ENCODE data around the gene MMP3.

Gene MMP3

GRCh38 chr11:102799681-102800340, 43.6 kb downstream of the MMP3 start:
- H3K27ac ChIP-seq (ENCODE audit: extremely low read depth, low read depth, low read length) = no peak overlapping the region
- TF ChIP-seq TRIM28 (IDR thresholded peaks at IDR 0.05; ENCODE audit: borderline replicate concordance, low read length) = no peak
- H3K4me3 ChIP-seq (ENCODE audit: low read depth, low read length) = no peak overlapping the region
- ChIA-PET CTCF (no interaction called here), POLR2A (no interaction called here)
- no peaks in the 10 kb centered on the region for H3K9me3 ChIP-seq (ENCODE audit: control insufficient read depth, insufficient read depth, low read depth, low read length)
- H3K36me3 ChIP-seq (ENCODE audit: control insufficient read depth in 2 of 2, insufficient read depth in 1 of 2, low read length in 2 of 2) = no peaks in the 10 kb centered on the region
- no peaks in the 10 kb centered on the region for H3K4me1 ChIP-seq (ENCODE audit: control insufficient read depth, insufficient read depth, low read length)

GRCh38 chr11:102798012-102798746, 45.2 kb downstream of the MMP3 start, which contains the start of gene MMP1:
Gene MMP1 (minus strand): TSS chr11:102798160. CDS start chr11:102798092, 68 bp downstream.
- ChIA-PET POLR2A (no interaction called here), CTCF (interaction anchor here (1.0 kb wide), 1 partner anchor 13 kb away, joined by 3 read pairs; no protein-coding TSS in a partner anchor)
- H3K36me3 ChIP-seq (ENCODE audit: control insufficient read depth in 2 of 2, insufficient read depth in 1 of 2, low read length in 2 of 2) = no peaks in the 10 kb centered on the region
- no peaks in the 10 kb centered on the region for H3K9me3 ChIP-seq (ENCODE audit: control insufficient read depth, insufficient read depth, low read depth, low read length)
- no peak within 1 kb of the TSS for H3K27ac ChIP-seq (ENCODE audit: extremely low read depth, low read depth, low read length)
- no peak for TF ChIP-seq EGR2 (tag by site-specific recombination; IDR thresholded peaks at IDR 0.05; ENCODE audit: low read depth)
- TF ChIP-seq ZFP3 (tag by site-specific recombination; IDR thresholded peaks at IDR 0.05; ENCODE audit: low read depth) = no peak
- no peak for TF ChIP-seq ZNF645 (tag by site-specific recombination; IDR thresholded peaks at IDR 0.05)
- TF ChIP-seq ZNF501 (tag by site-specific recombination; IDR thresholded peaks at IDR 0.05) = no peak
- TF ChIP-seq ZNF266 (tag by site-specific recombination; IDR thresholded peaks at IDR 0.05; ENCODE audit: low read depth) = no peak
- TF ChIP-seq ZNF521 (tag by site-specific recombination; IDR thresholded peaks at IDR 0.05) = no peak
- TF ChIP-seq CTCF (tag by site-specific recombination; IDR thresholded peaks at IDR 0.05) = no peak
- TF ChIP-seq ZBTB21 (tag by site-specific recombination; IDR thresholded peaks at IDR 0.05) = no peak
- TF ChIP-seq ZNF558 (tag by site-specific recombination; IDR thresholded peaks at IDR 0.05) = no peak
- no peak for TF ChIP-seq ZNF157 (tag by site-specific recombination; IDR thresholded peaks at IDR 0.05)
- TF ChIP-seq PATZ1 (tag by site-specific recombination; IDR thresholded peaks at IDR 0.05) = no peak
- no peak for TF ChIP-seq HOXC10 (CRISPR knock-in tag; IDR thresholded peaks at IDR 0.05)
- TF ChIP-seq ZNF174 (tag by site-specific recombination; IDR thresholded peaks at IDR 0.05) = no peak
- TF ChIP-seq ZNF366 (tag by site-specific recombination; conservative IDR thresholded peaks at IDR 0.05) = no peak
- no peak for TF ChIP-seq BCL6B (tag by site-specific recombination; IDR thresholded peaks at IDR 0.05)
- TF ChIP-seq ZNF555 (tag by site-specific recombination; conservative IDR thresholded peaks at IDR 0.05) = no peak
- no peak for TF ChIP-seq SP2 (tag by site-specific recombination; IDR thresholded peaks at IDR 0.05)
- TF ChIP-seq ZNF791 (tag by site-specific recombination; IDR thresholded peaks at IDR 0.05) = no peak
- TF ChIP-seq ZNF362 (tag by site-specific recombination; IDR thresholded peaks at IDR 0.05) = no peak
- no peak for TF ChIP-seq ZNF132 (tag by site-specific recombination; IDR thresholded peaks at IDR 0.05; ENCODE audit: borderline replicate concordance)
- H3K4me1 ChIP-seq (ENCODE audit: control insufficient read depth, insufficient read depth, low read length) = no peaks in the 10 kb centered on the region
- no peak within 1 kb of the TSS for H3K4me3 ChIP-seq (ENCODE audit: low read depth, low read length)
